Endothelial cell of umbilical vein (primary cell): ENCODE data around the gene SMAD3. TPM values are rescaled to one million over a fixed set of nuclear protein-coding genes. Genes with fewer than 3 reads are reported as not detected.

Source experiments
- BruUV-seq: library from RNA; stranded (reverse); fragments of 400-500 nt; replicated peaks from 2 replicates; lab custom pipeline; 2021; lab: Mats Ljungman, UMichigan
- CTCF ChIA-PET: fragments of 300-600, 350-600 bp; sonication (Branson Sonifier 250); formaldehyde crosslinking; loops from one replicate; lab custom pipeline; 2021; ENCODE audit warnings: antibody characterized with exemption, inconsistent platforms; lab: Charles Lee
- POLR2A ChIA-PET: fragments of 300-600, 350-600 bp; sonication (Branson Sonifier 250); formaldehyde crosslinking; loops from one replicate; lab custom pipeline; 2021; ENCODE audit warnings: antibody characterized with exemption, inconsistent platforms; lab: Charles Lee
- DNase-seq: peaks from one replicate; pipeline ENCODE4 v3.0.0-alpha.2; 2011; ENCODE audit warnings: low read depth, low spot score
- FAIRE-seq: peaks from 2 replicates; lab custom pipeline; 2011; peaks lifted over from hg19 to GRCh38; lab: Jason Lieb, UNC
- H2AFZ ChIP-seq: 2 replicates; pipeline ENCODE4 v1.6.0; 2012; ENCODE audit warnings: low read depth, low read length, control low read depth, inconsistent platforms
- H3K27ac ChIP-seq: 2 replicates; pipeline ENCODE4 v1.5.1; 2011; ENCODE audit warnings: low read depth, mild to moderate bottlenecking, control low read depth, low read length, moderate library complexity; ENCODE audit not compliant: insufficient read depth
- H3K27me3 ChIP-seq, 2 experiments: 2 replicates each; pipeline versions ENCODE4 v1.6.0 to v1.6.1; 2011; ENCODE audit warnings: low read length in 2 of 2, mixed read lengths in 1 of 2; ENCODE audit not compliant: control insufficient read depth in 2 of 2, insufficient read depth in 2 of 2
- H3K36me3 ChIP-seq, 2 experiments: 2 replicates in 1 of 2; 3 replicates in 1 of 2; pipeline ENCODE4 v1.5.1; 2011; ENCODE audit warnings: low read length in 2 of 2, mild to moderate bottlenecking in 1 of 2, moderate library complexity in 1 of 2; ENCODE audit not compliant: control insufficient read depth in 2 of 2, insufficient read depth in 2 of 2; ENCODE audit errors: extremely low read depth in 1 of 2
- H3K4me1 ChIP-seq: 3 replicates; pipeline ENCODE4 v1.5.1; 2011; ENCODE audit warnings: mild to moderate bottlenecking, low read length; ENCODE audit not compliant: control insufficient read depth, insufficient read depth; ENCODE audit errors: extremely low read depth
- H3K4me2 ChIP-seq: 2 replicates; pipeline ENCODE4 v1.6.1; 2011; ENCODE audit warnings: low read length, control low read depth, mixed read lengths; ENCODE audit not compliant: insufficient read depth
- H3K4me3 ChIP-seq, 3 experiments: fragments of 200-600 bp in 1 of 3; sonication (generic), shearing (Covaris generic) in 1 of 3; replicated peaks in 1 of 3; 2 replicates each; pipeline ENCODE4 v1.5.1; 2011 to 2016; ENCODE audit warnings: control low read depth in 3 of 3, low read length in 3 of 3, mild to moderate bottlenecking in 2 of 3, inconsistent platforms in 1 of 3, low read depth in 1 of 3, moderate library complexity in 1 of 3; ENCODE audit not compliant: insufficient read depth in 1 of 3
- H3K79me2 ChIP-seq: 2 replicates; pipeline ENCODE4 v1.6.0; 2012; ENCODE audit warnings: low read length, inconsistent platforms; ENCODE audit not compliant: control insufficient read depth, insufficient read depth
- H3K9ac ChIP-seq: replicated peaks from 2 replicates; pipeline ENCODE3; 2011; ENCODE audit warnings: low read length, control low read depth; ENCODE audit not compliant: insufficient read depth; ENCODE audit errors: extremely low read depth
- H3K9me1 ChIP-seq: replicated peaks from 3 replicates; pipeline ENCODE4 v1.6.0; 2011; ENCODE audit warnings: mild to moderate bottlenecking, low read length; ENCODE audit not compliant: control insufficient read depth, insufficient read depth; ENCODE audit errors: extremely low read depth
- H3K9me3 ChIP-seq: replicated peaks from 2 replicates; pipeline ENCODE4 v1.5.1; 2012; ENCODE audit warnings: low read length, inconsistent platforms; ENCODE audit not compliant: control insufficient read depth, insufficient read depth
- H4K20me1 ChIP-seq: replicated peaks from 2 replicates; pipeline ENCODE3; 2011; ENCODE audit warnings: mild to moderate bottlenecking, low read length; ENCODE audit not compliant: control insufficient read depth, insufficient read depth; ENCODE audit errors: extremely low read depth
- EZH2 ChIP-seq: IDR thresholded peaks from 2 replicates; pipeline ENCODE4 v1.6.1; 2012; ENCODE audit warnings: borderline replicate concordance, low read depth, mild to moderate bottlenecking, moderate library complexity, low read length, inconsistent platforms; ENCODE audit not compliant: severe bottlenecking
- FOS ChIP-seq: IDR thresholded peaks from 2 replicates; pipeline ENCODE4 v1.6.1; 2011; ENCODE audit warnings: mild to moderate bottlenecking, low read length, moderate library complexity, borderline replicate concordance; ENCODE audit not compliant: insufficient read depth
- GATA2 ChIP-seq: IDR thresholded peaks from 2 replicates; pipeline ENCODE4 v1.7.0; 2011; ENCODE audit warnings: low read depth, mild to moderate bottlenecking, moderate library complexity, mixed read lengths, low read length; ENCODE audit not compliant: insufficient read length, insufficient read depth
- JUN ChIP-seq: IDR thresholded peaks from 2 replicates; pipeline ENCODE4 v1.6.1; 2011; ENCODE audit warnings: borderline replicate concordance, low read depth; ENCODE audit not compliant: insufficient read length, insufficient read depth
- MAX ChIP-seq: IDR thresholded peaks from 2 replicates; pipeline ENCODE4 v1.6.1; 2011; ENCODE audit not compliant: insufficient read depth, insufficient read length
- MYC ChIP-seq: IDR thresholded peaks from one replicate; pipeline ENCODE4 v1.6.1; 2011; ENCODE audit warnings: mild to moderate bottlenecking, low read depth, low read length
- POLR2A ChIP-seq: IDR thresholded peaks from 2 replicates; pipeline ENCODE4 v1.6.1; 2012; ENCODE audit warnings: low read depth, mild to moderate bottlenecking, control low read depth, low read length
- POLR2AphosphoS5 ChIP-seq: IDR thresholded peaks from 2 replicates; pipeline ENCODE4 v1.6.1; 2012; ENCODE audit warnings: low read depth, mild to moderate bottlenecking, control low read depth, low read length, moderate library complexity; ENCODE audit not compliant: insufficient read depth
- dilution Hi-C: fragments of 300-500 bp; cut with MboI; formaldehyde crosslinking; loops from one replicate; pipeline ENCODE4 v1.15.0; 2019; ENCODE audit warnings: low sequenced_read_pairs; ENCODE audit not compliant: extremely low pct_ligation_motif_present
- intact Hi-C: fragments of 100-400 bp; cut with micrococcal nuclease; formaldehyde crosslinking; loops from one replicate; pipeline ENCODE4 v1.10.0; 2022
- polyA plus RNA-seq, 4 experiments: library from polyadenylated mRNA; depleted of rRNA in 3 of 4; stranded (reverse) in 3 of 4; unstranded in 1 of 4; fragments of >200 nt; gene quantifications; 2 replicates each; pipeline versions ENCODE4 v1.2.1 to v1.2.3, GENCODE V29; 2011 to 2012; ENCODE audit warnings: missing spikeins in 1 of 4
- total RNA-seq: library from RNA; stranded (reverse); gene quantifications from 2 replicates; pipeline ENCODE4 v1.2.3, GENCODE V29; 2021
- TF ChIP-seq, protein P1 (sequence below), 2 donors: IDR thresholded peaks; 1 replicate in 1 of 2; 2 replicates in 1 of 2; pipeline ENCODE4 v1.5.1; 2011; ENCODE audit warnings: low read length in 2 of 2, mild to moderate bottlenecking in 2 of 2, moderate library complexity in 2 of 2, control low read depth in 1 of 2, inconsistent platforms in 1 of 2, low read depth in 1 of 2; ENCODE audit not compliant: insufficient read depth in 1 of 2; ENCODE audit errors: extremely low read depth in 1 of 2

Gene SMAD3
- total and polyA plus RNA-seq, 2 donors (not counting 3 experiments of a cell fraction or from before 2014, with no cell fraction given), result 56.4 to 88.2 TPM

DNA sequence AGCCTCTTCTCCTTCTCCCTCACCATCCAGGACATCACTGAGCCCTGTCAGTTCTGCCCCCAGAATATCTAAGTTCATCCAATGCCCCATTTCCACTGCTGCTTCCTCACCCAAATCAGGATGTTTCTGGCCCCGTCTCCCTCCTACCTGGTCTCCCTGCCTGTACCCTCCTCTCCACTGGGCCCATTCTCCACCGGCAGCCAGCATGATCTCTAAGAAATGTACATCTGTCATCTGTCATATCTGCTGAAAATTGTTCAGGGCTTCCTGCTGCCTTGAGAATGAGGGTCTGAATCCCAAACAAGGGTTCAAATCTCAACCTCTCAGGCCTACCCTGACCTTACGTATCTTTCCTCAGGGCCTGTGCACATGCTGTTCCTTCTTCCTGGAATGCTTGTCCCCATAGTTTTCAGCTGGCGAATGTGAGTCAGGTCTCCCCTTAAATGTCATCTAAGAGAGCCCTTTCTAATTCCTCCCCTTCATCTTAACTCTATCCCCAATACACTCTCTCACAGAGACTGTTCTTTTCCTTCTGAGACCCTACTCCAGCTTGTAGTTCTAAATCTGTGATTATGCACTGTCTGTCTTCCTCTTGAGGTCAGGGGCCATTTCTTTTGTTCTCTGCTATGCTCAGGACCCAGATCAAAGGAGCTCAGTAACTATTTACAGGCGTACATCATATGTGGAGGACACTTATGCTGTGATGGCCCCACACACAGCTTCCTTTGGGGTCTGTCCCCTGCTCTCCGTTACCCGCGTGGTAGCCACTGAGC, 40.8 kb downstream of the SMAD3 start:
- dilution Hi-C loops (no loop called here), intact Hi-C loops (loop anchor here (1.0 to 5.0 kb wide), 10 partner anchors 15 to 159 kb away; partner anchors contain the start of genes AAGAB, IQCH and SMAD3)
- no peak overlapping the region for H3K4me3 ChIP-seq
- TF ChIP-seq POLR2A (peak; percentile 3), JUN (no peak), GATA2 (no peak), MAX (no peak)
- H3K79me2 ChIP-seq, result peaks cover 89% of the 10 kb centered on the region
- peaks cover 95% of the 10 kb centered on the region for H3K4me1 ChIP-seq
- H3K36me3 ChIP-seq, result no peaks in the 10 kb centered on the region
- H3K27me3 ChIP-seq, result no peaks in the 10 kb centered on the region
- ChIA-PET CTCF (interaction anchor here (0.5 to 2.4 kb wide), 28 partner anchors 10 to 159 kb away, joined by 3 to 12 read pairs (median 4); partner anchors contain the start of gene SMAD3), POLR2A (interaction anchor here (0.8 to 2.1 kb wide), 3 partner anchors 11 to 73 kb away, joined by 3 to 7 read pairs (median 3); partner anchors contain the start of gene SMAD3)
- peak overlapping the region; percentile 48 for H3K4me2 ChIP-seq
- peak overlapping the region; percentile 74 for H3K9ac ChIP-seq
- no peaks in the 10 kb centered on the region for H3K9me3 ChIP-seq
- H3K27ac ChIP-seq, result peak overlapping the region; percentile 95
- FAIRE-seq (peak; percentile 40), DNase-seq (peak; percentile 60)
- BruUV-seq, result TSS peak; percentile 67
- H2AFZ ChIP-seq, result no peak overlapping the region
- H4K20me1 ChIP-seq, result no peaks in the 10 kb centered on the region
- no peaks in the 10 kb centered on the region for H3K9me1 ChIP-seq

DNA sequence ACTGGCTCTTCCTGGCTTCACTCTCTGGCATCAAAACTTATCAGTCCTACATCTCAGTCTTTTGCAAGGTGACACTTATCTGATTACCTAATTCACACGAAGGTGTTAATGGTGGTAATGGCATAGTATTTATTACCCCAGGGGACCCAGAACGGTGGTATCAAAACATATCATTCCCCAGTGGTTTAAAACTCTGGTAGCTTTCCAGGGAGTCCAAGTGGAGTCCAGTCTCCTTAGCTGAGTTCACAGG, 41.3 kb downstream of the SMAD3 start:
- DNase-seq (no peak), FAIRE-seq (no peak)
- POLR2A ChIA-PET, result no interaction called here
- BruUV-seq, result no TSS peak
- Histone ChIP-seq H3K4me1 (peaks cover 90% of the 10 kb centered on the region), H3K9me1 (no peaks in the 10 kb centered on the region), H3K4me2 (peak overlapping the region; percentile 48), H3K27me3 (no peaks in the 10 kb centered on the region), H4K20me1 (no peaks in the 10 kb centered on the region), H3K79me2 (peaks cover 89% of the 10 kb centered on the region), H2AFZ (no peak overlapping the region), H3K36me3 (no peaks in the 10 kb centered on the region), H3K9ac (peak overlapping the region; percentile 74), H3K4me3 (no peak overlapping the region), H3K9me3 (no peaks in the 10 kb centered on the region), H3K27ac (peak overlapping the region; percentile 95)
- intact Hi-C loops, result loop anchor here (1.0 to 5.0 kb wide), 3 partner anchors 44 to 159 kb away; partner anchors contain the start of genes AAGAB and IQCH
- dilution Hi-C loops, result no loop called here
- CTCF ChIA-PET, result interaction anchor here (0.5 to 1.9 kb wide), 13 partner anchors 10 to 160 kb away, joined by 3 to 7 read pairs (median 4); no protein-coding TSS in a partner anchor
- no peak for TF ChIP-seq FOS
- no peak for TF ChIP-seq EZH2
- TF ChIP-seq, protein P1, sequence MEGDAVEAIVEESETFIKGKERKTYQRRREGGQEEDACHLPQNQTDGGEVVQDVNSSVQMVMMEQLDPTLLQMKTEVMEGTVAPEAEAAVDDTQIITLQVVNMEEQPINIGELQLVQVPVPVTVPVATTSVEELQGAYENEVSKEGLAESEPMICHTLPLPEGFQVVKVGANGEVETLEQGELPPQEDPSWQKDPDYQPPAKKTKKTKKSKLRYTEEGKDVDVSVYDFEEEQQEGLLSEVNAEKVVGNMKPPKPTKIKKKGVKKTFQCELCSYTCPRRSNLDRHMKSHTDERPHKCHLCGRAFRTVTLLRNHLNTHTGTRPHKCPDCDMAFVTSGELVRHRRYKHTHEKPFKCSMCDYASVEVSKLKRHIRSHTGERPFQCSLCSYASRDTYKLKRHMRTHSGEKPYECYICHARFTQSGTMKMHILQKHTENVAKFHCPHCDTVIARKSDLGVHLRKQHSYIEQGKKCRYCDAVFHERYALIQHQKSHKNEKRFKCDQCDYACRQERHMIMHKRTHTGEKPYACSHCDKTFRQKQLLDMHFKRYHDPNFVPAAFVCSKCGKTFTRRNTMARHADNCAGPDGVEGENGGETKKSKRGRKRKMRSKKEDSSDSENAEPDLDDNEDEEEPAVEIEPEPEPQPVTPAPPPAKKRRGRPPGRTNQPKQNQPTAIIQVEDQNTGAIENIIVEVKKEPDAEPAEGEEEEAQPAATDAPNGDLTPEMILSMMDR (IDR thresholded peaks at IDR 0.05; ENCODE audit: extremely low read depth in 1 of 2, insufficient read depth in 1 of 2, low read depth in 1 of 2, low read length in 2 of 2), result no peak
- TF ChIP-seq POLR2A, result no peak
- no peak for TF ChIP-seq POLR2AphosphoS5
- TF ChIP-seq MYC, result no peak
- TF ChIP-seq JUN, result no peak
